ENCODE results near the gene ACOX2. TPM values are rescaled to one million over a fixed set of nuclear protein-coding genes. Genes with fewer than 3 reads are reported as not detected.
A peak's percentile ranks its signal among the peaks of the same experiment; 100 is the strongest.

ACOX2 gene
- total RNA-seq, 6 experiments from 2014 or later: 9.7 to 15.4 (median 11.8) TPM

DNA sequence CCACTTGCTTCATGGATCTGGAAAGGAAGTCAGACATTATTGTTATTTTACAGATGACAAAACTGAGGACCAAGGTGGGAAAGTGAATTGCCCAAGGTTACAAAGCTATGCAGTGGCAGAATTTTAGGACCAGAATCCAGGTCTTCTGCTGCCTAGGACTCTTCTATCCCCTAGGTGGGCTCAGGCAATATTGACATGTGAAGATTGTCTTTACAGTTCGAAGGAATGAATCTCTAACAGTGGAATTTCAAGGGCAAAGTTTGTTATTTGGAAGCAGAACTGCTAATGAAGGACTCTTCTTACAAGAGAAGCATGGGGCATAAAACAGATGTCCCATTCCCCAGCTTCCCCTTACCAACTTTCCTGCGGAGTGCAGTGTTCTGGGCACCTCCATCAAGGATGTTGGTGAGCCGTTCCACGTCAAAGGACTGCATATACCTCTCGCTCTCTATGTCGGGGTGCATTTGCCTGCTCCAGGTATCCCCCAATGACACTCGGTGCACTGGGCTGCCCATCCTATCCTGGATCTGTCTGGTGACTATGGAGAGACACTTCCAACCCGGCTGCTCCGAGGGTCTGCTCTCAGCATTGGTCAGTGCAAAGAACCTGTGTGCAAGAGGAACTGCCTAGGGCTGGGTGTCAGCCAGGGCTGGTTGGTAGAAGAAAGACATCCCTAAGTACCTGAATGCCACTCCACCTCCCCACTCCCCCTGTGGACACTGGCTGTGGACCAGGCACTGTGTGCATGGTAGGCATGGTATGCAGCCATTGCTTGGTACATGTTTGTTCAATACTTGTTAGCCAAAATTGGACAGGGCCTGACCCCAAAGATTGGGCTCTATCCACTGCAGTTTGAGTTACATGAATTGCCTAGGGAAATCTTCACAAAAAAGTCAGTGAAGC lies 2.1 kb downstream of the ACOX2 start:
- TF ChIP-seq, protein P1, sequence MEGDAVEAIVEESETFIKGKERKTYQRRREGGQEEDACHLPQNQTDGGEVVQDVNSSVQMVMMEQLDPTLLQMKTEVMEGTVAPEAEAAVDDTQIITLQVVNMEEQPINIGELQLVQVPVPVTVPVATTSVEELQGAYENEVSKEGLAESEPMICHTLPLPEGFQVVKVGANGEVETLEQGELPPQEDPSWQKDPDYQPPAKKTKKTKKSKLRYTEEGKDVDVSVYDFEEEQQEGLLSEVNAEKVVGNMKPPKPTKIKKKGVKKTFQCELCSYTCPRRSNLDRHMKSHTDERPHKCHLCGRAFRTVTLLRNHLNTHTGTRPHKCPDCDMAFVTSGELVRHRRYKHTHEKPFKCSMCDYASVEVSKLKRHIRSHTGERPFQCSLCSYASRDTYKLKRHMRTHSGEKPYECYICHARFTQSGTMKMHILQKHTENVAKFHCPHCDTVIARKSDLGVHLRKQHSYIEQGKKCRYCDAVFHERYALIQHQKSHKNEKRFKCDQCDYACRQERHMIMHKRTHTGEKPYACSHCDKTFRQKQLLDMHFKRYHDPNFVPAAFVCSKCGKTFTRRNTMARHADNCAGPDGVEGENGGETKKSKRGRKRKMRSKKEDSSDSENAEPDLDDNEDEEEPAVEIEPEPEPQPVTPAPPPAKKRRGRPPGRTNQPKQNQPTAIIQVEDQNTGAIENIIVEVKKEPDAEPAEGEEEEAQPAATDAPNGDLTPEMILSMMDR (IDR thresholded peaks at IDR 0.05): no peak
- H3K36me3 Mint-ChIP-seq (ENCODE audit: low read depth): no peaks in the 10 kb centered on the region

DNA sequence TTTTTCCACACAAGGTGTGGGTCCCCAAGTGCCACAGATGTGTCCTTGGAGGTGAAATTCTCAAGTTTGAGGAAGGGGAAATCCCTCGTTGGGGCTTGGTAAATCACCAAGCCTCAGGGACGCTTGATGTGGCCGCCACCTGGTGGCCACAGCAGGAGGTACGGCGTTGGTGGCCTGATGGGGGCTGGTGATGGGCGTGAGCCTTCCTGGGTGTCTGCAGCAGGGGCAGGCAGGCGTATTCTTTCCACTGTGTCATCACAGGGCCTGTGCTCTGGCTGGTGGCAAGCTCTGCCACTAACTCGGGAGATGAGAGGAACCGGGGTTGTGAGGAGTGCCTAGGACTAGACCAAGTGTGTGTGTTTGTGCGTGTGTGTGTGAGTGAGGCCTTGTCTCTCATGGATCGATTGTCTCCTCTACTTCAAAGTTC lies 4.2 kb downstream of the ACOX2 start:
- no peaks in the 10 kb centered on the region for H3K36me3 Mint-ChIP-seq (ENCODE audit: low read depth)
- H3K4me1 Mint-ChIP-seq (ENCODE audit: low read depth): peaks cover 43% of the 10 kb centered on the region
- DNase-seq: peak; percentile 54
- TF ChIP-seq, protein P1 (IDR thresholded peaks at IDR 0.05): peak; percentile 96
- H3K27me3 Mint-ChIP-seq (ENCODE audit: insufficient read depth): peaks cover 3% of the 10 kb centered on the region
- H3K4me3 Mint-ChIP-seq: no peak overlapping the region
- H3K27ac Mint-ChIP-seq: peak overlapping the region; percentile 13; the same call in 1 of the 2 replicates
- no peaks in the 10 kb centered on the region for H3K9me3 Mint-ChIP-seq

More for the DNA sequence above, 2.1 kb downstream of the ACOX2 start:
- Mint-ChIP-seq H3K9me3 (no peaks in the 10 kb centered on the region), H3K27ac (no peak overlapping the region), H3K4me3 (no peak overlapping the region), H3K27me3 (ENCODE audit: insufficient read depth) (peaks cover 3% of the 10 kb centered on the region), H3K4me1 (ENCODE audit: low read depth) (peaks cover 35% of the 10 kb centered on the region)
- no peak for DNase-seq

DNA sequence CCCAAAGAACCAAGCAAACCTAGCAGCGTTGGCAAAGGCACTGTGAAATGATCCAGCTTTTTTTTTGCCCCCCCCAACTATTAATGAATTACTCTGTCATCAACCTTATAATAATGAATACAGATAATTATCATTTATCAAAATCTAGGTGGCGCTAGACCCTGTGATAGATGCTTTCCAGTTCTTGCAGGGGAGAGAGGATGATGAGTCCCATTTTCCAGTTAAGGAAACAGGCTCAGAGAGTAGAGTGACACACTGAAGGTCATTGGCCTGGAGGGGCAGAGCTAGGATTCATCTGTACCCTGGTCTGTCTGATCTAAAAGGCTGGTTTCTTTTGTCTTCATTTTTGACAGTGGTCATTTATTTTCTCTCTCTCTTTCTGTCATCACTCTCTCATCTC lies 5.0 kb downstream of the ACOX2 start:
- Mint-ChIP-seq H3K36me3 (ENCODE audit: low read depth) (peaks cover 2% of the 10 kb centered on the region), H3K9me3 (no peaks in the 10 kb centered on the region), H3K27ac (no peak overlapping the region), H3K4me1 (ENCODE audit: low read depth) (peaks cover 36% of the 10 kb centered on the region), H3K27me3 (ENCODE audit: insufficient read depth) (no peaks in the 10 kb centered on the region; the same call in 1 of the 2 replicates), H3K4me3 (no peak overlapping the region)
- peak; percentile 27 for DNase-seq
- TF ChIP-seq, protein P1 (IDR thresholded peaks at IDR 0.05): peak; percentile 61; the same call in 1 of the 2 replicates

DNA sequence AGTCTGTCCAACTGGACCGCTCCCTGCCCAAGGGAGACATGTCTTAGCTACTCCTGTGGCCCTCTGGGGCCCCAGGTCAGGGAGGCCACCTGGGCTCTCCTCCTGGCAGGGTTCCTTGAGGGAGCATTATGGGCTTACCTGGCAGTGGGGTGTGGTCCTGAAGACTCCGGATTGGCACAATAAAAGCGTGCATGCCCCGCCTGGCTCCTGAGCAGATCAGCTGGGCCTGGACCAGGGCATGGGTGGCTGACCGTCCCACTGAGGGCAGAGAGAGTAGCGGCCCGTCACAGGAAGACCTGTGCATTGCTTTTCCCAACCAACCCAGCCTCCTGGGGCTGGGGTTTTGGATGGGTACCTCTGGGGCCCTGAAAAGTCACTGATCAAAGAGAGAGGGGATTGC lies 5.4 kb downstream of the ACOX2 start:
- Mint-ChIP-seq H3K4me3 (no peak overlapping the region), H3K36me3 (ENCODE audit: low read depth) (peaks cover 5% of the 10 kb centered on the region), H3K9me3 (no peaks in the 10 kb centered on the region), H3K4me1 (ENCODE audit: low read depth) (peaks cover 36% of the 10 kb centered on the region), H3K27ac (no peak overlapping the region), H3K27me3 (ENCODE audit: insufficient read depth) (no peaks in the 10 kb centered on the region; the same call in 1 of the 2 replicates)
- TF ChIP-seq, protein P1 (IDR thresholded peaks at IDR 0.05): no peak
- DNase-seq: no peak

GRCh38 chr3:58530354-58530865 lies 6.6 kb downstream of the ACOX2 start:
- H3K36me3 Mint-ChIP-seq (ENCODE audit: low read depth): peaks cover 5% of the 10 kb centered on the region
- peaks cover 38% of the 10 kb centered on the region for H3K4me1 Mint-ChIP-seq (ENCODE audit: low read depth)
- no peaks in the 10 kb centered on the region; the same call in 1 of the 2 replicates for H3K27me3 Mint-ChIP-seq (ENCODE audit: insufficient read depth)
- no peaks in the 10 kb centered on the region for H3K9me3 Mint-ChIP-seq
- H3K4me3 Mint-ChIP-seq: no peak overlapping the region
- TF ChIP-seq, protein P1 (IDR thresholded peaks at IDR 0.05): no peak
- DNase-seq: no peak
- H3K27ac Mint-ChIP-seq: no peak overlapping the region

Data from HFFc6 (cell line).